Head of caudate nucleus (tissue), 42 donors: Measurements from ENCODE around the gene TSPOAP1.

Experiments used
- DNase-seq, 42 donors: peaks; one replicate each; pipeline versions ENCODE4 v3.0.0 to v3.0.0-alpha.2; 2020 to 2021; ENCODE audit warnings: mixed read lengths in 7 of 42
- intact Hi-C: fragments of 100-400 bp; cut with DNase I; formaldehyde crosslinking; loops from one replicate; pipeline ENCODE4 v1.15.0; 2022

TSPOAP1 gene

DNA sequence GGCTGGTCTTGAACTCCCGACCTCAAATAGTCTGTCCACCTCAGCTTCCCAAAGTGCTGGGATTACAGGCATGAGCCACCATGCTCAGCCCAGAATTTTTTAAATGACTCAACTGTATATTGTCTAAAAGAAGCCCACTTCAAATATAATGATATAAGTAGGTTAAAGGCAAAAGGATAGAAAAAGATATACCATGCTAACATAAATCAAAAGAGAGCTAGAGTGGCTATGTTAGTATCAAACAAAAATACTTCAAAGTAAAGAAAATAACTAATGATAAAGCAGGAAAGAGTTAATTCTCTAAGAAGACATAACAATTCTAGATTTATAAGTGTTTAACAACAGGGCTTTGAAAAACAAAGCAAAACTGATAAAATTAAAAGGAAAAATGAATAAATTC is 34.6 kb downstream of the TSPOAP1 start:
- intact Hi-C loops = no loop called here
- DNase-seq = peak in 1 of 42 donors; percentile 4

DNA sequence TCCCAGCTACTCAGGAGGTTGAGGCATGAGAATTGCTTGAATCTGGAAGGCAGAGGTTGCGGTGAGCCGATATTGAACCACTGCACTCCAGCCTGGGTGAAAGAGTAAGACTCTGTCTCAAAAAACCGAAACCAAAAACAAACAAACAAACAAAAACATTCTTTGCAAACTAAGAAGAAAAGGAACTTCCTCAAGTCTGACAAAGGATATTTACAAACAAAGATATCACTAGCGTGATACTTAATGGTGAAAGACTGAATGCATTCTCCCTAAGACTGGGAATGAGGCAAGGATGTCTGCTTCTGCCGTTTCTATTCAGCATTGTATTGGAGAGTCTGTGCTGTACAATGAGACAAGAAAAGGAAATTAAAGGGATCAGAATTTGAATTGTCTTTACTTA is 37.3 kb downstream of the TSPOAP1 start:
- peak in 3 of 42 donors; percentile 2 to 20 (median 6) for DNase-seq
- intact Hi-C loops = no loop called here

DNA sequence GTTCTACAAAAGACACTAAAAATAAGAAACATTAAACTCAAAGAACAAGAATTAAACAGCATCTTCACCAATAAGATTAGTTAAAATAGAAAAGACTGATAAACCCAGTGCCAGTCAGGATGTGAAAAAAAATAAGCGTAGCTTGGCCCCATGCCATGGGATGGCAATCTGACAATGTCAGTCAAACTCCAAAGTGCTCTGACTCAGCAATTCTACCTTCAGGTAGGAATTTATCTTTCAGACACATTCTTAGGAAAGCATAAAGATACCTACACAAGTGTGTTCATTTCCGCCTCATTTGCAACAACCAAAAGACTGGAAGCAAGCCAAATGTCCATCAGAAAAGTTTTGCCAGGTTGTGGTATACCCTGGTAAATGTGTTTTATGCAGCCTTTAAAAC is 38.7 kb downstream of the TSPOAP1 start:
- peak in 5 of 42 donors; percentile 3 to 29 (median 18) for DNase-seq
- intact Hi-C loops = no loop called here

DNA sequence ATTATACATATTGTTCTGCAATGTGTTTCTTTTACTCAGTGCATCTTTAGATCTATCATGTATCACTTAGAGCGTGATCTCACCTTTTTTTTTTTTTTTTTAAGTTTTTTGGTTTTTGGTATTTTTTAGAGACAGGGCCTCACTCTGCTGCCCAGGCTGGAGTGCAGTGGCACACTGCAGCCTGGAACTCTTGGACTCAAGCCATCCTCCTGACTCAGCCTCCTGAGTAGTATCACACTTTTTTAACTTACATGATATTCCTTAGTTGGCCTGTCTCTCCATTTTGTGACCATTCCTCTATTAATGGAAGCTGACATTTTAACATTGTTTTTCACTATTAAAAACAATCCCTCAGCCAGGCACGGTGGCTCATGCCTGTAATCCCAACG is 43.2 kb downstream of the TSPOAP1 start:
- intact Hi-C loops = no loop called here
- DNase-seq = peak in 3 of 42 donors; percentile 18 to 28 (median 27)

DNA sequence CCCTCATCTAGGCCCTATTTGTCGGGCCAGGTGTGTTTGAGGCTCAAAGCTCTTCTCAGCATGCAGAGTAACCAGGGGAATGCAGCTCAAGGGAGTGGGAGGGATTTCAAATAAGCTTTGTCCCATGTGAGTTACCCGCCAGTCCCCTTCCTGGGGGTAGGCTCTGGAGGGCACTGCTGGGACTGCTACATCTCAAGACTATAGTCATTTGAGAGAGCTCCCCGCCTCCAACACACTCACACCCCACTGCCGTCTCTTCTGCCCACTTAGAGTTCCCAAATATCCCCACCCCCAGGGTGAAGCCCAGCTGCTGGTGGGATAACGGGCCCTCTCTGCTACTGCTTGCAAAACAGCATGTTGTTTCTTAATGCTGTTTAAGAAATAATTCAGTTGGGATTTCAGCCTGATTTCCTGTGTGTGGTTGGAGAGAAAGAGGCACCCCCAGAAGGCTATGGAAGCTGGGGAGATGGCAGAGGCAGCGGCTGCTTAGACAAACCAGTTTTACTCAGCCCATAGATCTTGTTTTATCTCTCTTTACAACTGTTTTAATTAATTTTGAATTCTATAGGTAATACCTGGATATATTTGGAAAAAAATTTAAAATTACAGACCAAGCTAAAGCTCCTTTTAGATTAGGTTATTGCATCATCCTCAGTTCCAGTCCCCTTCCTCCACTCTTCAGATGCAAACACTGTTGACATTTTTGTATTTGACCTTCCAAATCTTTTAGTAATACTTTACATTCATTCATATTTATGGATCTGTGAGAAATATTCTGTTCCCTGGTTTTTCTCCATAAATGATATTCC is 43.8 kb downstream of the TSPOAP1 start:
- DNase-seq = peak in 1 of 42 donors; percentile 18
- intact Hi-C loops = no loop called here

DNA sequence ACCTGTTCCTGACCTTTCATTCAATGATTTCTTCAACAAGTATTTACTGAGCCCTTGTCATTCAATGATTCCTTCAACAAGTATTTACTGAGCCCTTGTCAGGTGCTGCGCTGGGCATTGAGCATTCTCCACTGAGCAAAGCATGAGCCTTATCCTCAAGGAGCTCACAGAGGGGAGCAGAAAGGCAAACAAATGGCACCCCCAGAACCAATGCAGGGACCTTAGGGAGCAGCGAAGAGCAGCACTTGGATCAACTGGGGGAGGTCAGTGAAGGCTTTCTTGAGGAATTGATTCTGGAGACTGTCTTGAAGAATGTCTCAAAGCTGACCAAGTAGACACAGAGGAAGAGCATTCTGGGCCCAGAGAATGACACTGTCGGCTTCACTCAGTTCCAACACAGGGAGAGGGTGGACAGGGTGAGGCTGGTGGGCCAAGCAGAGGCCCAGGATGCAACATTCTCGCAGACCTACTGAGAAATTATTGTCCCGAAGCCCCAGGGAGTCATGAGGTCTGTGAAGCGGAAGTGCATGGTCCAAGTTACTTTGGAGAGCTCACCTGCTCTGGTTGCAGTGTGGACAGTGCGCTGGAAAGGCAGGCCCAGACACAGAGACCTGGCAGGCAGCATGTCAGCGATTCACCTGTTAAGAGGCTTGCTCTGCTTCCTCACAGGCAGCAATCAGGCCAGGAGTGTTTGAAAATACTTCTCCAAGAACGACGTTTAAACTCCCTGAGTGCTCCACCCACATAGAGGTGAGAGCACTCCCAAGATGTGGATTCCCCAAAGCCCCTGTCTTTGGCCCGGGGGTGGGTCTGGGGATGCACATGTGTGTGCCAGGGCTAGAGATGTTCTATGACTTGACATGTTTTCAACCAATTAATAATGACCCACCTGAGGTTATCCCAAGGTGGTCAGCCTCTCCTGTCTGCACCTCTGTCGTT is 44.7 kb downstream of the TSPOAP1 start:
- intact Hi-C loops = no loop called here
- peak in 3 of 42 donors; percentile 5 to 28 (median 21) for DNase-seq

DNA sequence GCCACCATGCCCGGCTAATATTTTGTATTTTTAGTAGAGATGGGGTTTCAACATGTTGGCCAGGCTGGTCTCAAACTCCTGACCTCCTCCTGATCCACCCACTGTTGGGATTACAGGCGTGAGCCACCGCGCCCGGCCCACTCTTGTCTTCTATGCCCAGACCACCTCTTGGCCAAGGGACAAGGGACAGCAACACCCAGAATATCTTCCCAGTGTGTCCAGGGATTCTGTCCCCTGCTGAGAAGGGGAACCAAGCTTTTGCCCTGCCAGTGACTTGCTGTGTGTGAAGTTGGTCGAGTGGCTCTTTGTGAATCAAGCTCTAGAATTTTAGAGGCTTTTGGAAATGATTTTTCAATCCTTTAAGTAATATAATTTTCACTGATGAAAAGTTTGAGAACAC is 46.2 kb downstream of the TSPOAP1 start:
- DNase-seq = peak in 2 of 42 donors; percentile 26 to 33
- intact Hi-C loops = no loop called here

DNA sequence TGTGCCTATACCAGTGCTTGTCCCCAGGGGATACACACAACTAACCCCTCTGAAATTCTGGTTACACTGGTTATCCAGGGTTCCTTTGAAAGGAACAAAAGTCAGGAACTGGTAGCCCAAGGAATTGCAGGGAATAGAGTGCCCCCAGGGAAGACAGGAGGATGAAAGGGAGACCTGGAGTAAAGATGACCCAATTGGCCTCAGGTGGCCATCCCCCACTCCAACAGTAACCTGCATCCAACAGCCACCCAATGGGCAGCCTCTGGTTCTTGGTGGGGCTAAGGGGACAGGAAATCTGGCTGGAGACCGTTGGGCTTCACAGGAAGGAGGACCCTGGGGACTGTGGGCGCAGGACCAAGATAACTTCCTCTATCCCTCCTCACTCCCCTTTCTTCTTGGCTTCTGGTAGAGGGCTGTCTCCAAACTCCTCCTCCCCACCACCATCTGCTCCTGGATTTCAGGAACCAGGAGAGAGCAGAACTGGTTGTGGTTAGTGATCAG is 47.0 kb downstream of the TSPOAP1 start:
- DNase-seq = peak in 2 of 42 donors; percentile 4 to 16
- intact Hi-C loops = no loop called here

DNA sequence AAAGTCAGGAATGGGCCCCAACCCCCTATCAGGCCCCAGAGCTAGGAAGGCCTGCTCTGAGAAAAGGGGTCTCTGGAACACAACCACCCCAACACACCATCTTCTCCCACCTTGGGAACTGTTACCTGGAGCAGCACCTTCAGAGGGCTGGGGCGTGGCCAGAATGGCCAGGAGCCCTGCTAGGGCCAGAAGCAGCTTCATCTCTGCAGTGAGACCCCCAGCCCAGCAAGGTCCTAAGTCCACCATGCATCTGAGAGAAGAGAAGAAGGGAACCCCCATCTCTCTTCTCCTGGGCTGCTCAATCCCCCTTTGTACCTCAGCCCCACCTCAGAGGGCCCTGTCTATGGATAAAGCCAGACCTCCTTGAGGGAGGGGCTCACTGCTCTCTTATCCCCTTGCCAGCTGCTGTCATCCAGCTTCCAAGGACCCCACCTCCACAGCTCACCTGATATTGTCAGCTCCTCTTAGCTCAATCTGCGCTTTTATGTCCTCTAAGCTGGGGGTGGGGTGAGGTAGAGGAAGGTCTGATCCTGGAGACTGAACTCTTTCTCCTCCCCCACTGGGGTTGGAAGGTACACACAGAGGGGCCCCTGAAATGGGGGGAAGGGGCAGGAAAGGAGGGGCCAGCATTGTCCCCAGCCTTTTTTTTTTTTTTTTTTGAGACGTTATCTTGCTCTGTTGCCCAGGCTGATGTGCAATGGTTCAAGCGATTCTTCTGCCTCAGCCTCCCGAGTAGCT is 47.9 kb downstream of the TSPOAP1 start, which contains the start of gene MPO:
TSS of gene MPO (minus strand) at position 456 of the 738 bp plus-strand sequence. CDS start at position 279, 177 bp downstream.
- DNase-seq = peak in 1 of 42 donors; percentile 20
- intact Hi-C loops = no loop called here

DNA sequence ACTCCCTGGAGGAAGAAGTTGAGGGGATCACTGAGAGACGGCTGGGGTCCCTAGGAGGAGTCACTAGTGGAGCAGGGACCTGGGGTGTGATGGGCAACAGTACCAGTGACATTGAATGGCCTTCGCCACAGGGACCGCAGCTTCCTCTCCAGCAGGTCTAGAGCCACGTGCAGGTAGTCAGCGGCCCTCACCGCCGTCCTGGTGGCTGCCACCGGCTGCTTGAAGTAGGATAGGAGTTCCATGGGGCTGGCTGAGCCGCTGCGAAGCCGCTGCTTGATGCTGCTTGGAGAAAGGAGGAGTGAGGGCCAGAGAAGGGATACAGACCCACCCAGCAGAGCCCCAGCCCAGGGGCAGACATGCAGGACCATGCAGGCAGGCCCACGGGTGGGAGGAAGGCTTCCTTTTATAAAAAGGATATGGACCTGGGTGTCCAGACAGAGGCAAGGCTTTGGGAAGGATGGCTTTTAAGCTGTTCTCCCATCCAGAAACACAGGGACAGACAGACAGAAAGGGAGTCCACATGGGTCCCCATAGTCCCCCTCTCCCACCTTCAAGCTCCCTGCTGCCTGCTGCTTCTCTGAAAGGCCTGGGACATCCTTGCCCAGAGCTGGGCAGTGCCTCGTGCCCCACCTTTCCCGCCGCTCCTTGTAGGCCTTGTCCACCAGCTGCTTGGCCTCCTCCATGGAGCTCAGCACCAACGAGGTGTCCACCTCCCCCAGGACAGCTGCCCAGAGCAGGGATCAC is 48.7 kb downstream of the TSPOAP1 start:
- intact Hi-C loops = no loop called here
- DNase-seq = no peak

DNA sequence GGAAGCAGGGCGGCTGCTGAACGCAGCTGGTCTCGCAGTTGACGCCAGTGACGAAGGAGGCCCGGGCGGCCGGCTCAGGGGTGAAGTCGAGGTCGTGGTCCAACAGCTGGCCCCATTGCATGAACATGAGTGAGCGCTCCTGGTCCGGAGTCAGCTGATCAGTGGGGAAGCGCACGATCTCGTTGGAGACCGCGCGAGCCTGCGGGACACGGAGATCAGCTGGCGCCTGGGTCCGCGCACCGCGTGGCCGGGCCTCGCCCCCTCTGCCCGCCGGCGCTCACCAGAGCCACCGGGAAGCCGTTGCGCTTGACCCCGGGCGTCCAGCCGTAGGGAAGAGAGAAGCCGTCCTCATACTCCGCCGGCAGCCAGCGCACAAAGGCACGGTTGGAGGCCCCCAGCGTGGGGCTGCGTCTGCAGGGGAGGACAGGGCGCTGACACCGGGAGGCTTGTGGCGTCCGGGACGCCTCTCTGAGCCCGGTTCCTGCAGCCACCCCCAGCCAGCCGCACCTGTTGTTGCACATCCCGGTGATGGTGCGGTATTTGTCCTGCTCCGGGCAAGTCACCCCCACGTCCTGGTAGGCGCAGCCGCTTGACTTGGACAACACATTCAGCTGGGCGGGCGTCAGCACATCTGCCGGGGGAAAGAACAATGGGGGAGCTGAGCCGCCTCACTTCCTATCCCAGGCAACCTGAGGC is 49.4 kb downstream of the TSPOAP1 start:
- intact Hi-C loops = no loop called here
- DNase-seq = no peak

DNA sequence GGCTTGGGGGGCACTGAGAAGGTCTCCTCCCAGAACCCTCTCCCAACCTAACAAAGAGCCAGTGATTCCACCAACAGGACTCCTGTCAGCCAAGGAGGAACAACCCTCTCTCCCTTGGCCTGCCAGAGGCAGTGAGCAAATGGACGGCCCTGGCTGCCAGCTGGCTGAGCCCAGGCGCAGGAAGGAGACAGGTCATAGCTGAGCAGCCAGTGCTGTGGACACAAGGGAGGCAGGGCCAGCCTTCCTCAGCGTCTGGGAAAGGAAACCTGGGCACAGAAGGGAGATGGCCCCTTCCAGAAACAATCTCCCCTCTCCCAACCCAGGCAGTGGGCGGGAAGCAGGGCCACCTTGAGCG is 50.0 kb downstream of the TSPOAP1 start:
- intact Hi-C loops = no loop called here
- DNase-seq = peak in 5 of 42 donors; percentile 13 to 54 (median 31)

DNA sequence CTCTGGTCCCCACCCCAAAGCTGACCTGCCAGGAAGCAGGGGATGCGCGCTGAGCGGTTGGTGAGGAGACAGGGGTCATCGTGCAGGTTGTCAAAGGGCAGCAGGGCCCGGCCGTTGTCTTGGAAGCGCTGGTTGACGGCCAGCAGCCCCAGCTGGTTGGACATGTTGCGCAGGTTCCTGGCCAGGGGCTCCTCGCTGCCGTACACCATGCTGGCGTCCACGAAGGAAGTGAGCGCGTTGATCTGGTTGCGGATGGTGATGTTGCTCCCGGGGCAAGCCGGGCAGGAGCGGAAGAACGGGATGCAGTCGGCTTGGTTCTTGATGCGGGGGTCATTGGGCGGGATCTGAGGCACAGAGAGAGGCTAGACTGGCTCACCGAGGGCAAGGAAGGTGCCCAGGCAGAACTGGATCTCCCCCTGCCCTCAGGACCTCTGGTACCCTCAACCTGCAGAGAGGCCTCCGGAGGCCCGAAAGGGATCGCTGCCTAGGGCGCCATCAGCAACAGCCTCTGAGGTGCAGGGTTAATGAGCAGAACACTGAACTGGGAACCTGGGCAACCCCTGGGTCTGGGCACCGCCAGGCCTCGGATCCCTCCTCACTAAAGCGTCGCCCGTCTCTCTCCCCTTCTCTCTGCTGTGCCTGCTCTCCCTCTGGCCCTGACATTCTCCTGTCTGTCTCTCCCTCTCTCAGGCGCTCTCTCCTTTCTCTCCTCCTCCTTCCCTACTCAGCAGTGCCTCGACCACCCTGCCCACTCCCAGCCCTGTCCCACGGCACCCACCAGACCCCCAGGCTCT is 50.6 kb downstream of the TSPOAP1 start:
- intact Hi-C loops = no loop called here

DNA sequence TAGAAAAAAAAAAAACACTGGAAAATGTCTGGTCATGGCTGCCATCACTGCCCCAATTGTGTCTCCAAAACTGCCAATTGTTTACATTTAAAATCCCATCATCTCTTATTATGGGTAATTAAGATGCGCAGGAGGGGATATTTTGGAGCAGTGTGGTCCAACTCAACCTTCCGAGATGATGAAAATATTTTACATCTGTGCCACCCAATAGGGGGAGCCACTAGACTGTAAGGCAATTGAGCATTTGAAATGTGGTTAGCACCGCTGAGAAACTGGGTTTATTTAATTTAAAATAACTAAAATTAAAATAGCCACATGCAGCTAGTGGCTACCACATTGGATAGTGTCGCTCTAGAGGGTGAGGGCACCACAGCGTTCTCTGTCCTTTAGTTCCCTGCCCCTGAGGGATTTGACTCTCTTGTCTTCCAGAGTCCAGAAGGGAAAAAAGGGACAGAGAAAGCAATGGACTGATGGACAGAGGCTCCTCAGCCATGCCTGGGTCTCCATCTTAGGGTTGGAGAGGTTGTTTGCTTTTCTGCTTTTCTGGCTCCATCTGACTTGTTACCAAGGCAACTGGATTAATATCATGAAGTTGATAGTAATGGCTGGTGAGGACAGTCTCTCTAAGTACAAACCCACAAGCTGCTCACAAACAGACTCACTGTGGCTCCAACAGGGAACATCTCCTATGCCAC is 51.3 kb downstream of the TSPOAP1 start:
- intact Hi-C loops = no loop called here

More for the DNA sequence above, 50.6 kb downstream of the TSPOAP1 start:
- DNase-seq = no peak

DNA sequence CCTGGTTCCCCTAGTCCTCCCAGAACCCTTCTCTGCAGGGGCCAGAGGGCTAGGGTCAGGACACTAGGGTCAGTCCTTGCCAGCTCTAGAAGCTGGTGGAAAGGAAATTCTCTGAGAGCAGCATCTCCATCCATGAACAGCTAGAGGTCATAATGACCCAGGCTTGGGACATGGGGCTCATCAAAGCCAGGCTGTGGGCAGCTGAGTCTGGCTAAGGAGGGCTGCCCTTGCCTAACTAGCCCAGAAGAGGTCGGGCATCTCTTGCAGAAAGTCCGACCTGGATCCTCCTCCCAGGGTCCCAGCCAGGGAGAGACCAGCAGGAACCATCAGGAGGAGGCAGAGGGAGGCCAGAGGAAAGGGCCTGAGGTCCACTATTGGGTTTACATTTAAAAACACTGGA is 52.2 kb downstream of the TSPOAP1 start:
- no peak for DNase-seq
- intact Hi-C loops = no loop called here

More for the DNA sequence above, 51.3 kb downstream of the TSPOAP1 start:
- peak in 6 of 42 donors; percentile 20 to 52 (median 30) for DNase-seq

DNA sequence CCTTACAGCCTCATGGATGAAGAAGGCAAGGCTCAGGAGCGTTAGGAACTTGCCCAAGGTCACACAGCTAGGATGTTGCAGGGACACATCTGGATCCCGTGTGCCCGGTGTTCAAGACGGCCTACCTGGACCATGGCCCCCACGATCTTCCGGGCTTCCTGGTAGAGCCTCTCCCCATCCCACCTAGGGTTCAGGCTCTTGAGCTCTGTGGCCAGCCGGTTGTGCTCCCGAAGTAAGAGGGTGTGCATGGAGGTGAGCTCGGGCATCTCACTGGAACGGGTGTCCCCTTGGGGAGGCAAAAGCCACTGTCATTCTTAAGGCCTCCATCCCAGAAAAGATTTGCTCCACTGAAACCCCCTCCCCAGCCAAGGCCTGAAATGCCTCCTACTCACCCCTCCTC is 53.2 kb downstream of the TSPOAP1 start:
- DNase-seq = no peak
- intact Hi-C loops = no loop called here
